Gastroesophageal sphincter (tissue), 3 donors: Measurements from ENCODE around the gene ZNF76.

Experiments used
- CTCF ChIP-seq, 4 experiments: fragments of 200-600 bp in 2 of 4; fragments of 450-650 bp in 2 of 4; sonication (generic) in 1 of 4; IDR thresholded peaks; one replicate each; pipeline ENCODE4 v1.5.1; 2017 to 2019; ENCODE audit warnings: antibody characterized with exemption in 4 of 4, mild to moderate bottlenecking in 2 of 4, moderate library complexity in 2 of 4
- EP300 ChIP-seq: sonication (generic); formaldehyde crosslinking; IDR thresholded peaks from one replicate; pipeline ENCODE4 v1.6.1; 2017; ENCODE audit warnings: antibody characterized with exemption, mild to moderate bottlenecking
- POLR2A ChIP-seq, 2 donors: fragments of 450-650 bp; IDR thresholded peaks; one replicate each; pipeline ENCODE4 v1.6.1; 2017; ENCODE audit warnings: antibody characterized with exemption in 2 of 2, mild to moderate bottlenecking in 2 of 2, moderate library complexity in 1 of 2

GRCh38 chr6:35216851-35217811, 42.4 kb upstream of the ZNF76 start:
- TF ChIP-seq CTCF (IDR thresholded peaks at IDR 0.05): no peak
- TF ChIP-seq POLR2A (IDR thresholded peaks at IDR 0.05): no peak
- TF ChIP-seq EP300: no peak
